ENCODE data around the gene SCAMP2. TPM values are rescaled to one million over a fixed set of nuclear protein-coding genes. Genes with fewer than 3 reads are reported as not detected.
A peak's percentile ranks its signal among the peaks of the same experiment; 100 is the strongest.

SCAMP2 gene
- total RNA-seq, 1 experiment from 2014 or later: 38.0 TPM

GRCh38 chr15:74807282-74807681, 65.9 kb downstream of the SCAMP2 start:
- H3K27me3 Mint-ChIP-seq (ENCODE audit: low read depth): no peaks in the 10 kb centered on the region
- no peak overlapping the region for H3K4me3 Mint-ChIP-seq
- H3K4me1 Mint-ChIP-seq: peaks cover 6% of the 10 kb centered on the region
- H3K36me3 Mint-ChIP-seq: peaks cover under 1% of the 10 kb centered on the region; the same call in 1 of the 2 replicates
- H3K9me3 Mint-ChIP-seq: no peaks in the 10 kb centered on the region
- H3K27ac Mint-ChIP-seq: no peak overlapping the region
- TF ChIP-seq ZBTB21 (CRISPR knock-in tag; IDR thresholded peaks at IDR 0.05; ENCODE audit: borderline replicate concordance): no peak
- no peak for TF ChIP-seq ZMAT4 (CRISPR knock-in tag; IDR thresholded peaks at IDR 0.05)
- no peak for TF ChIP-seq ETV6 (CRISPR knock-in tag; IDR thresholded peaks at IDR 0.05)
- no peak for TF ChIP-seq ZNF416 (CRISPR knock-in tag; IDR thresholded peaks at IDR 0.05)
- TF ChIP-seq, protein P1, sequence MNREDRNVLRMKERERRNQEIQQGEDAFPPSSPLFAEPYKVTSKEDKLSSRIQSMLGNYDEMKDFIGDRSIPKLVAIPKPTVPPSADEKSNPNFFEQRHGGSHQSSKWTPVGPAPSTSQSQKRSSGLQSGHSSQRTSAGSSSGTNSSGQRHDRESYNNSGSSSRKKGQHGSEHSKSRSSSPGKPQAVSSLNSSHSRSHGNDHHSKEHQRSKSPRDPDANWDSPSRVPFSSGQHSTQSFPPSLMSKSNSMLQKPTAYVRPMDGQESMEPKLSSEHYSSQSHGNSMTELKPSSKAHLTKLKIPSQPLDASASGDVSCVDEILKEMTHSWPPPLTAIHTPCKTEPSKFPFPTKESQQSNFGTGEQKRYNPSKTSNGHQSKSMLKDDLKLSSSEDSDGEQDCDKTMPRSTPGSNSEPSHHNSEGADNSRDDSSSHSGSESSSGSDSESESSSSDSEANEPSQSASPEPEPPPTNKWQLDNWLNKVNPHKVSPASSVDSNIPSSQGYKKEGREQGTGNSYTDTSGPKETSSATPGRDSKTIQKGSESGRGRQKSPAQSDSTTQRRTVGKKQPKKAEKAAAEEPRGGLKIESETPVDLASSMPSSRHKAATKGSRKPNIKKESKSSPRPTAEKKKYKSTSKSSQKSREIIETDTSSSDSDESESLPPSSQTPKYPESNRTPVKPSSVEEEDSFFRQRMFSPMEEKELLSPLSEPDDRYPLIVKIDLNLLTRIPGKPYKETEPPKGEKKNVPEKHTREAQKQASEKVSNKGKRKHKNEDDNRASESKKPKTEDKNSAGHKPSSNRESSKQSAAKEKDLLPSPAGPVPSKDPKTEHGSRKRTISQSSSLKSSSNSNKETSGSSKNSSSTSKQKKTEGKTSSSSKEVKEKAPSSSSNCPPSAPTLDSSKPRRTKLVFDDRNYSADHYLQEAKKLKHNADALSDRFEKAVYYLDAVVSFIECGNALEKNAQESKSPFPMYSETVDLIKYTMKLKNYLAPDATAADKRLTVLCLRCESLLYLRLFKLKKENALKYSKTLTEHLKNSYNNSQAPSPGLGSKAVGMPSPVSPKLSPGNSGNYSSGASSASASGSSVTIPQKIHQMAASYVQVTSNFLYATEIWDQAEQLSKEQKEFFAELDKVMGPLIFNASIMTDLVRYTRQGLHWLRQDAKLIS (CRISPR knock-in tag; IDR thresholded peaks at IDR 0.05; ENCODE audit: borderline replicate concordance): no peak
- TF ChIP-seq SOX15 (CRISPR knock-in tag; IDR thresholded peaks at IDR 0.05): no peak
- no peak for TF ChIP-seq HMGA2 (CRISPR knock-in tag; IDR thresholded peaks at IDR 0.05)
- no peak for TF ChIP-seq MLX (CRISPR knock-in tag; IDR thresholded peaks at IDR 0.05)
- TF ChIP-seq USF2 (CRISPR knock-in tag; IDR thresholded peaks at IDR 0.05): no peak
- TF ChIP-seq PREB (CRISPR knock-in tag; IDR thresholded peaks at IDR 0.05; ENCODE audit: borderline replicate concordance): no peak
- ChIA-PET POLR2A (interaction anchor here (0.6 to 1.3 kb wide), 2 partner anchors 20 to 229 kb away, joined by 3 read pairs; no protein-coding TSS in a partner anchor), CTCF (interaction anchor here (0.7 to 5.0 kb wide), 8 partner anchors 14 to 172 kb away, joined by 3 to 40 read pairs (median 9); partner anchors contain the start of genes CPLX3 and CSK)
- DNase-seq (ENCODE audit: low spot score) (no peak), ATAC-seq (no peak)

GRCh38 chr15:74804935-74805334, 68.2 kb downstream of the SCAMP2 start:
- POLR2A ChIA-PET: interaction anchor here (0.6 to 1.1 kb wide), 2 partner anchors 44 to 914 kb away, joined by 3 read pairs; no protein-coding TSS in a partner anchor
- H3K27ac Mint-ChIP-seq: peak overlapping the region; percentile 68; the same call in 1 of the 2 replicates
- no peaks in the 10 kb centered on the region for H3K27me3 Mint-ChIP-seq (ENCODE audit: low read depth)
- CTCF ChIA-PET: interaction anchor here (0.7 to 5.0 kb wide), 7 partner anchors 11 to 173 kb away, joined by 3 to 30 read pairs (median 5); no protein-coding TSS in a partner anchor
- H3K9me3 Mint-ChIP-seq: no peaks in the 10 kb centered on the region
- H3K4me3 Mint-ChIP-seq: no peak overlapping the region
- H3K4me1 Mint-ChIP-seq: peaks cover 7% of the 10 kb centered on the region
- no peak for DNase-seq (ENCODE audit: low spot score)
- no peak for ATAC-seq
- peaks cover 7% of the 10 kb centered on the region; the same call in 1 of the 2 replicates for H3K36me3 Mint-ChIP-seq
- TF ChIP-seq, protein P2, sequence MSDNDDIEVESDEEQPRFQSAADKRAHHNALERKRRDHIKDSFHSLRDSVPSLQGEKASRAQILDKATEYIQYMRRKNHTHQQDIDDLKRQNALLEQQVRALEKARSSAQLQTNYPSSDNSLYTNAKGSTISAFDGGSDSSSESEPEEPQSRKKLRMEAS (CRISPR knock-in tag; IDR thresholded peaks at IDR 0.05): no peak
- TF ChIP-seq ZMAT4 (CRISPR knock-in tag; IDR thresholded peaks at IDR 0.05): no peak
- TF ChIP-seq TCF7 (CRISPR knock-in tag; IDR thresholded peaks at IDR 0.05; ENCODE audit: low read depth): no peak
- TF ChIP-seq, protein P3, sequence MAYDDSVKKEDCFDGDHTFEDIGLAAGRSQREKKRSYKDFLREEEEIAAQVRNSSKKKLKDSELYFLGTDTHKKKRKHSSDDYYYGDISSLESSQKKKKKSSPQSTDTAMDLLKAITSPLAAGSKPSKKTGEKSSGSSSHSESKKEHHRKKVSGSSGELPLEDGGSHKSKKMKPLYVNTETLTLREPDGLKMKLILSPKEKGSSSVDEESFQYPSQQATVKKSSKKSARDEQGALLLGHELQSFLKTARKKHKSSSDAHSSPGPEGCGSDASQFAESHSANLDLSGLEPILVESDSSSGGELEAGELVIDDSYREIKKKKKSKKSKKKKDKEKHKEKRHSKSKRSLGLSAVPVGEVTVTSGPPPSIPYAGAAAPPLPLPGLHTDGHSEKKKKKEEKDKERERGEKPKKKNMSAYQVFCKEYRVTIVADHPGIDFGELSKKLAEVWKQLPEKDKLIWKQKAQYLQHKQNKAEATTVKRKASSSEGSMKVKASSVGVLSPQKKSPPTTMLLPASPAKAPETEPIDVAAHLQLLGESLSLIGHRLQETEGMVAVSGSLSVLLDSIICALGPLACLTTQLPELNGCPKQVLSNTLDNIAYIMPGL (CRISPR knock-in tag; IDR thresholded peaks at IDR 0.05): no peak
- TF ChIP-seq GRHL2 (CRISPR knock-in tag; IDR thresholded peaks at IDR 0.05; ENCODE audit: insufficient replicate concordance, severe bottlenecking): no peak
- TF ChIP-seq, protein P1 (CRISPR knock-in tag; IDR thresholded peaks at IDR 0.05; ENCODE audit: borderline replicate concordance): no peak
- TF ChIP-seq SP1 (CRISPR knock-in tag; conservative IDR thresholded peaks at IDR 0.05): no peak
- TF ChIP-seq ATF6 (CRISPR knock-in tag; IDR thresholded peaks at IDR 0.05): no peak
- no peak for TF ChIP-seq NR1H2 (CRISPR knock-in tag; IDR thresholded peaks at IDR 0.05)

Data from WTC11 (cell line).